Neural progenitor cell (in vitro differentiated cells): ENCODE data around the gene PCDHGA3.

Experiments used
- EZH2 ChIP-seq: fragments of 200-600 bp; sonication (generic); IDR thresholded peaks from 2 replicates; pipeline ENCODE4 v1.6.1; 2017; ENCODE audit warnings: antibody characterized with exemption, mild to moderate bottlenecking, moderate library complexity
- TF ChIP-seq, protein P1 (sequence below): fragments of 200-600 bp; sonication (generic); IDR thresholded peaks from 2 replicates; pipeline ENCODE4 v1.5.1; 2017; ENCODE audit warnings: antibody characterized with exemption, mild to moderate bottlenecking

DNA sequence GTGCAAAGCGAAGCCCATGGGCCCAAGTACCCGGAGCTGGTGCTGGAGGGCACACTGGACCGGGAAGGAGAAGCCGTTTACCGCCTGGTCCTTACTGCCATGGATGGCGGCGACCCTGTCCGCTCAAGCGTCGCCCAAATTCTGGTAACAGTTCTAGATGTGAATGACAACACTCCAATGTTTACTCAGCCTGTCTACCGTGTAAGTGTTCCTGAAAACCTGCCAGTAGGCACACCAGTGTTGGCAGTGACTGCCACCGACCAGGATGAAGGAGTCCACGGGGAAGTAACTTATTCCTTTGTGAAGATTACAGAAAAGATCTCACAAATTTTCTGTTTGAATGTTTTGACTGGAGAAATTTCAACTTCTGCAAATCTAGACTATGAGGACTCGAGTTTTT lies 31.0 kb downstream of the PCDHGA3 start:
- TF ChIP-seq, protein P1, sequence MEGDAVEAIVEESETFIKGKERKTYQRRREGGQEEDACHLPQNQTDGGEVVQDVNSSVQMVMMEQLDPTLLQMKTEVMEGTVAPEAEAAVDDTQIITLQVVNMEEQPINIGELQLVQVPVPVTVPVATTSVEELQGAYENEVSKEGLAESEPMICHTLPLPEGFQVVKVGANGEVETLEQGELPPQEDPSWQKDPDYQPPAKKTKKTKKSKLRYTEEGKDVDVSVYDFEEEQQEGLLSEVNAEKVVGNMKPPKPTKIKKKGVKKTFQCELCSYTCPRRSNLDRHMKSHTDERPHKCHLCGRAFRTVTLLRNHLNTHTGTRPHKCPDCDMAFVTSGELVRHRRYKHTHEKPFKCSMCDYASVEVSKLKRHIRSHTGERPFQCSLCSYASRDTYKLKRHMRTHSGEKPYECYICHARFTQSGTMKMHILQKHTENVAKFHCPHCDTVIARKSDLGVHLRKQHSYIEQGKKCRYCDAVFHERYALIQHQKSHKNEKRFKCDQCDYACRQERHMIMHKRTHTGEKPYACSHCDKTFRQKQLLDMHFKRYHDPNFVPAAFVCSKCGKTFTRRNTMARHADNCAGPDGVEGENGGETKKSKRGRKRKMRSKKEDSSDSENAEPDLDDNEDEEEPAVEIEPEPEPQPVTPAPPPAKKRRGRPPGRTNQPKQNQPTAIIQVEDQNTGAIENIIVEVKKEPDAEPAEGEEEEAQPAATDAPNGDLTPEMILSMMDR, result no peak
- no peak for TF ChIP-seq EZH2
